Natural killer cell (primary cell): ENCODE data around the gene NUDCD3. TPM values are rescaled to one million over a fixed set of nuclear protein-coding genes. Genes with fewer than 3 reads are reported as not detected.

Experiments used
- ATAC-seq, 3 donors: fragments of 150-1000 bp in 2 of 3; fragments of 200-7000 bp in 1 of 3; cut with Tn5 transposase; 1 replicate in 1 of 3; 2 replicates in 2 of 3; pipeline ENCODE4 v1.10.0; 2021; ENCODE audit warnings: mild to moderate bottlenecking in 2 of 3, moderate library complexity in 2 of 3
- DNase-seq, 2 donors: peaks; one replicate each; pipeline versions ENCODE4 v3.0.0 to v3.0.0-alpha.2; 2013 to 2021; ENCODE audit warnings: mixed read lengths in 1 of 2
- H3K27ac ChIP-seq: one replicate; pipeline ENCODE4 v1.5.1; 2013; ENCODE audit warnings: mild to moderate bottlenecking, low read length
- H3K27me3 ChIP-seq: one replicate; pipeline ENCODE4 v1.6.1; 2013; ENCODE audit warnings: low read length; ENCODE audit not compliant: control insufficient read depth, insufficient read depth
- H3K36me3 ChIP-seq: one replicate; pipeline ENCODE4 v1.6.1; 2013; ENCODE audit warnings: low read length; ENCODE audit not compliant: control insufficient read depth, insufficient read depth
- H3K4me1 ChIP-seq: one replicate; pipeline ENCODE4 v1.6.1; 2013; ENCODE audit warnings: low read length; ENCODE audit not compliant: control insufficient read depth, insufficient read depth
- H3K4me3 ChIP-seq: one replicate; pipeline ENCODE4 v1.5.1; 2013; ENCODE audit warnings: low read length
- H3K9me3 ChIP-seq: one replicate; pipeline ENCODE4 v1.6.1; 2013; ENCODE audit warnings: low read length; ENCODE audit not compliant: control insufficient read depth, insufficient read depth
- H3K27ac Mint-ChIP-seq, 2 donors: one replicate each; pipeline ENCODE4 v1.8.0; 2022; ENCODE audit warnings: mild to moderate bottlenecking in 2 of 2, mixed read lengths in 2 of 2, moderate library complexity in 1 of 2
- H3K27me3 Mint-ChIP-seq, 2 donors: one replicate each; pipeline ENCODE4 v1.8.0; 2022; ENCODE audit warnings: low read depth in 2 of 2, mixed read lengths in 2 of 2
- H3K36me3 Mint-ChIP-seq: one replicate; pipeline ENCODE4 v1.8.0; 2022; ENCODE audit warnings: mixed read lengths
- H3K4me1 Mint-ChIP-seq, 2 donors: one replicate each; pipeline ENCODE4 v1.8.0; 2022; ENCODE audit warnings: mixed read lengths in 2 of 2
- H3K4me3 Mint-ChIP-seq: one replicate; pipeline ENCODE4 v1.8.0; 2022; ENCODE audit warnings: mild to moderate bottlenecking, moderate library complexity, mixed read lengths
- H3K9me3 Mint-ChIP-seq, 2 donors: one replicate each; pipeline ENCODE4 v1.8.0; 2022; ENCODE audit warnings: mixed read lengths in 2 of 2
- WGBS: methylation state at CpG from one replicate; pipeline ENCODE4 v1.1.7; 2013; ENCODE audit warnings: missing lambda C conversion rate; ENCODE audit not compliant: insufficient coverage; 5-methylcytosine and 5-hydroxymethylcytosine counted together
- intact Hi-C: fragments of 100-400 bp; cut with micrococcal nuclease; formaldehyde crosslinking; loops from one replicate; pipeline ENCODE4 v1.14.2; 2022
- total RNA-seq, 4 donors: library from RNA; stranded (reverse); fragments of 120-200 nt in 1 of 4; gene quantifications; one replicate each; pipeline versions ENCODE4 v1.2.3 to v1.2.4, GENCODE V29; 2013 to 2022
- TF ChIP-seq, protein P1 (sequence below): fragments of 200-600 bp; IDR thresholded peaks from one replicate; pipeline ENCODE4 v1.8.0; 2022; ENCODE audit warnings: antibody characterized with exemption

Gene NUDCD3
- total RNA-seq, 3 donors from 2014 or later (not counting 1 experiment from before 2014, with no cell fraction given), result 50.1 to 79.9 (median 68.7) TPM

DNA sequence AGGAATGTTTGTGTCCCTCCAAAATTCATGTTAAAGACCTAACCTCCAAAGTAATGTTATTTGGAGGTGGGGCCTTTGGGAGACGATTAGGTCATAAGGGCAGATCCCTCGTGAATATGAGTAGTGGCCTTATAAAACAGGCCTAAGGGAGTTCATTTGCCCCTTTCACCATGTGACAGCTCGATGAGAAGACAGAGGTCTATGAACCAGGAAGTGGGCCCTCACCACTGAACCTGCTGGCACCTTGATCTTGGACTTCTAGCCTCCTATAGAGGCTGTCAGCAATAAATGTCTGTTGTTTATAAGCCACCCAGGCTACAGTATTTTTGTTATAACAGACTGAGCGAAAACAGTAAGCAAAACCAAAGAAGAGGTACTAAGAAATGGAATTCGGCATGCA is 14.1 kb downstream of the NUDCD3 start:
- no peak for ATAC-seq
- H3K9me3 Mint-ChIP-seq, result no peaks in the 10 kb centered on the region
- no peaks in the 10 kb centered on the region for H3K9me3 ChIP-seq
- H3K4me3 ChIP-seq, result no peak overlapping the region
- intact Hi-C loops, result loop anchor here (5.0 to 10.0 kb wide), 2 partner anchors 44 to 452 kb away; no protein-coding TSS in a partner anchor
- no peaks in the 10 kb centered on the region for H3K27me3 Mint-ChIP-seq
- peaks cover 12 to 24% of the 10 kb centered on the region in 2 donors for H3K4me1 Mint-ChIP-seq
- no peaks in the 10 kb centered on the region for H3K27me3 ChIP-seq
- H3K4me3 Mint-ChIP-seq, result no peak overlapping the region
- no peak for DNase-seq
- peaks cover 13% of the 10 kb centered on the region for H3K36me3 Mint-ChIP-seq
- peaks cover 5% of the 10 kb centered on the region for H3K4me1 ChIP-seq
- H3K27ac ChIP-seq, result no peak overlapping the region
- peaks cover 52% of the 10 kb centered on the region for H3K36me3 ChIP-seq
- TF ChIP-seq, protein P1, sequence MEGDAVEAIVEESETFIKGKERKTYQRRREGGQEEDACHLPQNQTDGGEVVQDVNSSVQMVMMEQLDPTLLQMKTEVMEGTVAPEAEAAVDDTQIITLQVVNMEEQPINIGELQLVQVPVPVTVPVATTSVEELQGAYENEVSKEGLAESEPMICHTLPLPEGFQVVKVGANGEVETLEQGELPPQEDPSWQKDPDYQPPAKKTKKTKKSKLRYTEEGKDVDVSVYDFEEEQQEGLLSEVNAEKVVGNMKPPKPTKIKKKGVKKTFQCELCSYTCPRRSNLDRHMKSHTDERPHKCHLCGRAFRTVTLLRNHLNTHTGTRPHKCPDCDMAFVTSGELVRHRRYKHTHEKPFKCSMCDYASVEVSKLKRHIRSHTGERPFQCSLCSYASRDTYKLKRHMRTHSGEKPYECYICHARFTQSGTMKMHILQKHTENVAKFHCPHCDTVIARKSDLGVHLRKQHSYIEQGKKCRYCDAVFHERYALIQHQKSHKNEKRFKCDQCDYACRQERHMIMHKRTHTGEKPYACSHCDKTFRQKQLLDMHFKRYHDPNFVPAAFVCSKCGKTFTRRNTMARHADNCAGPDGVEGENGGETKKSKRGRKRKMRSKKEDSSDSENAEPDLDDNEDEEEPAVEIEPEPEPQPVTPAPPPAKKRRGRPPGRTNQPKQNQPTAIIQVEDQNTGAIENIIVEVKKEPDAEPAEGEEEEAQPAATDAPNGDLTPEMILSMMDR, result no peak
- no peak overlapping the region for H3K27ac Mint-ChIP-seq
- WGBS, result 90% methylated on average over 5 of the region's 5 CpGs

DNA sequence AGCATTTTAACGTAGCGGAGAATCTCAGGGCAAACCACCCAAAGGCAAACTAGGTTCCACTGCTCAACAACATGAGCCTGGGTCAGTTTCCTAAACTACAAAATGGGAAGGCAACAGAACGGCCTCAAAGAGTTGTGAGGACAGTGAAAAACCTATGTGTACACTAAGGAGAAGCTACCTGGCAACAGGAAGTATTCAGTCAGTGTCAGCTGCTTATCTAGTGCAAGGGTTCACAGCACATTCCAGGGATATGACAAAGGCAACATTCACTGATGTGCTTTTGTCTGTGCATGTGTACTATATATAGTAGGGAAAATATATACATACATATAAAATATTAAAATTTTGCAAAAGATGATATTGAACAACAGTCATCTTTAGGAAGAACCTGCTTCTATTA is 17.2 kb downstream of the NUDCD3 start:
- 87% methylated on average over 3 of the region's 3 CpGs for WGBS
- ATAC-seq, result no peak
- Mint-ChIP-seq H3K27me3 (no peaks in the 10 kb centered on the region), H3K4me1 (peaks cover 31 to 46% of the 10 kb centered on the region in 2 donors), H3K4me3 (no peak overlapping the region), H3K9me3 (no peaks in the 10 kb centered on the region), H3K27ac (no peak overlapping the region), H3K36me3 (peaks cover 16% of the 10 kb centered on the region)
- no peaks in the 10 kb centered on the region for H3K9me3 ChIP-seq
- peaks cover 33% of the 10 kb centered on the region for H3K36me3 ChIP-seq
- H3K4me3 ChIP-seq, result no peak overlapping the region
- no peak for DNase-seq
- TF ChIP-seq, protein P1, result no peak
- intact Hi-C loops, result loop anchor here (10.0 kb wide), 1 partner anchor 448 kb away; no protein-coding TSS in a partner anchor
- H3K27ac ChIP-seq, result no peak overlapping the region
- no peaks in the 10 kb centered on the region for H3K27me3 ChIP-seq
- peaks cover 5% of the 10 kb centered on the region for H3K4me1 ChIP-seq

DNA sequence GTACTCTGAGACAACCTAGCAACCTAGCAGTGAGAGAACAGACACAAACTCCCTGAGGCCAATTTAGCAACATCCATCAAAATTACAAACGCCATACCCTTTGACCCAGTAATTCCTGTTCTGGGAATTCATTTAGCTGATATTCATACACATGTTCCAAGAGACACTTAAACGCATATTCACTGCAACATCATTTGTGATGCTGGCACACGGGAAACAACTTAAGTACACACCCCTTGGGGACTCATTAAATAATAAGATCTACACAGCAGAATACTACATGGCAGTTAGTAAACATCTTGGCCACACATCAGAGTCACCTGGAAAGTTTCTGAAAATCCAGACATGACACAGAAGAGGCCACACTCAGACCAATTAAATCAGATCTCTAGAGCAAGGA is 17.6 kb downstream of the NUDCD3 start:
- H3K27ac ChIP-seq, result no peak overlapping the region
- DNase-seq (no peak), ATAC-seq (no peak)
- no peak overlapping the region for H3K4me3 Mint-ChIP-seq
- no peak overlapping the region for H3K4me3 ChIP-seq
- H3K9me3 Mint-ChIP-seq, result no peaks in the 10 kb centered on the region
- TF ChIP-seq, protein P1, result no peak
- H3K4me1 ChIP-seq, result peaks cover 5% of the 10 kb centered on the region
- WGBS, result 85% methylated on average over 3 of the region's 3 CpGs
- intact Hi-C loops, result loop anchor here (10.0 kb wide), 1 partner anchor 448 kb away; no protein-coding TSS in a partner anchor
- no peak overlapping the region for H3K27ac Mint-ChIP-seq
- H3K27me3 ChIP-seq, result no peaks in the 10 kb centered on the region
- H3K36me3 ChIP-seq, result peaks cover 29% of the 10 kb centered on the region
- H3K27me3 Mint-ChIP-seq, result no peaks in the 10 kb centered on the region
- peaks cover 21% of the 10 kb centered on the region for H3K36me3 Mint-ChIP-seq
- H3K4me1 Mint-ChIP-seq, result peaks cover 31 to 46% of the 10 kb centered on the region in 2 donors
- H3K9me3 ChIP-seq, result no peaks in the 10 kb centered on the region

DNA sequence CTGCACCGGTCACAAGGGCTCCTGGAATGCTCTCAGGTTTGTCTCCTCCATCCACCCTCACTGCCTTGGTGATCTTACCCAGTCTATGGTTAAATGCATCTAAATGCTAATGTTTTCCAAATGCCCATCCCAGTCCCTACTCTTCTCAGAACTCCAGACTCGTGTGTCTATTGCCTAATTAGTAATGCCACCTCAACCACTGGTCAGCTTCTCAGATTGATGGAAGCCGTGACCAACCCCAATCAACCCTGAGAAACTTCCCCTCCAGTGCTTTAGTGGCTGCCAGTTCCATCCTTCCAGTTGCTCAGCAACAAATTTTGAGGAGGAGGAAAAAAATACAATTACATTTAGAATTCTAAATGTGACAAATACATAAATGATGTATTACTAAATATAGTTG is 18.6 kb downstream of the NUDCD3 start:
- Mint-ChIP-seq H3K4me1 (peaks cover 30 to 45% of the 10 kb centered on the region in 2 donors), H3K27ac (no peak overlapping the region), H3K27me3 (no peaks in the 10 kb centered on the region), H3K4me3 (no peak overlapping the region), H3K9me3 (no peaks in the 10 kb centered on the region), H3K36me3 (peaks cover 27% of the 10 kb centered on the region)
- TF ChIP-seq, protein P1, result no peak
- Histone ChIP-seq H3K9me3 (no peaks in the 10 kb centered on the region), H3K27ac (no peak overlapping the region), H3K4me1 (peaks cover 6% of the 10 kb centered on the region), H3K36me3 (peaks cover 32% of the 10 kb centered on the region), H3K4me3 (no peak overlapping the region), H3K27me3 (no peaks in the 10 kb centered on the region)
- ATAC-seq (no peak), DNase-seq (no peak)
- WGBS, result 89% methylated on average over 3 of the region's 3 CpGs
- intact Hi-C loops, result loop anchor here (10.0 kb wide), 1 partner anchor 447 kb away; no protein-coding TSS in a partner anchor
